ENCODE data around the gene ZBTB7C.

The ZBTB7C gene

DNA sequence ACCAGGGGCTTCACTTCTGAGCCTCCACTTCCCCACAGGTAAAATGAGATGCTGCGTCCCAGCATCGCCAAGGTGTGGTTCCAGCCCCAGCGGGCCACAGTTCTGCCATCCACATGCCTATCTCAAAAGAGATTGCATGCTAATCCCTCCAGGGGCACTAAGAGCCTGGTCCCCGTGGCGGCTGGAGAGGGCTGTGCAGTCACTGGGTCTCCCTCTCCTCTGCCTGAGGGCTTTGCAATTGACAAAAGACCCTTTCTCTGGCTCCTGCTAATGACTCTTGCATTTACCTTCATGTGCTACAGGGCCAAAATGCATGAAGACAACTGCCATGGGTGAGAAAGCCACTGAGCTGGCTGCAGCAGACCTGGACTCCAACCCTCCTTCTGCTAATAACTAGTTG, 18.5 kb downstream of the ZBTB7C start:
- DNase-seq (ENCODE audit: low spot score): no peak

DNA sequence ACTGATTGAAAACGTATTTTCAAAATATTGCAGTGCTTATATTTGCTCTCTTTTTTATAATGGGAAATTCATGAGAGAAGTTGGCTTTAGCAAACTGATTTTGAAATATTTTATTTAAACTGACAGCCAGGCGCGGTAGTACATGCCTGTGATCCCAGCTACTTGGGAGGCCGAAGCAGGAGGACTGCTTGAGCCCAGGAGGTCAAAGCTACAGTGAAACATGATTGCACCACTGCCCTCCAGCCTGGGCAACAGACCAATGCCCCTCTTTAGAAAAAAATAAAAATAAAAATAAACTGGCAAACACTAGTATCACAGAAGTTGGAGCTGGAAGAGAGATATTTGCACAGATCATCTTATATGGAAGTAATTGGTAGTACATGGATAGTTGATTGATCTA, 20.7 kb downstream of the ZBTB7C start:
- no peak for DNase-seq (ENCODE audit: low spot score)

- no peak for DNase-seq (ENCODE audit: low spot score)
Measured at GRCh38 chr18:48387300-48387699, 21.9 kb downstream of the ZBTB7C start.

- peak; percentile 29 for DNase-seq (ENCODE audit: low spot score)
Measured at GRCh38 chr18:48385596-48385995, 23.6 kb downstream of the ZBTB7C start.

DNA sequence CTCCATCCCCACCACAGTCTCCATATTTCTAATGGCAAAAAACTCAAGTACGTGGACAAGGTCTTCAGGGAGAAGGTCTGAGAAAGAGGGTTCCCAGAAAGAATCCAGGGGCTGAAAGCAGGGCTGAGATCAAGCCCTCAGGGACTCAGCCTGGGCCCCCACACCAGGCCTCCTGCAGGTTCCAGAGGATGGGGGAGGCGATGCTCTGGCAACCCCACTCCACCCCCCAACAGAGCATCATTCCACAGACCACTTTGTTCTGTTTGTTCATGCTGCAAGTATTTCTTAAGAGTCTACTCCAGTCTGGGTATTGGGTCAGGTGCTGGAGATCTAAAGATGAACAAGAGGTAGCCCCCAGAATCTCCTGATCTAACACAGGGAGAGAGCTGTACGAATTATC, 32.2 kb downstream of the ZBTB7C start:
- DNase-seq (ENCODE audit: low spot score): no peak

DNA sequence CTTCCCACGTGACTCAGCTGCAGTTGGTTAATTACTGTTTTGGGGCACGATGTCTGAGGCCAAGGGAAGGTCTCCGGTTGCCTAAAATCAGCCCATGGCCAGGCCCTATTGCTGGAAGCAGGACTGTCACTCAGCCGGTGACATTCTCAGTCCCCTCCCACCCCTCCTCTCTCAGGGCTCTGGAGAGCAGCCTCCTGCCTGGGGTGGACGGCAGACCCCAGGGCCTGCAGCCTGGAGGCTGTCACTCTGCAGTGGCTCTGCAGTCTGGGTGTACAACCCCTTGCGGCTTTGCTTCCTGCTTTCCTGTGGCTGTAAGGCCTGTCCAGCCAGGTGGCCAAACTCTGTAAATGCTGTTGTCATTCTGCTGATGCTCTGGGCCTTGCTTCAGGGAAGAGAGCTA, 32.8 kb downstream of the ZBTB7C start:
- DNase-seq (ENCODE audit: low spot score): no peak

GRCh38 chr18:48375150-48375800, 33.9 kb downstream of the ZBTB7C start:
- DNase-seq (ENCODE audit: low spot score): no peak

- no peak for DNase-seq (ENCODE audit: low spot score)
Measured at GRCh38 chr18:48374423-48375149, 34.6 kb downstream of the ZBTB7C start.

DNA sequence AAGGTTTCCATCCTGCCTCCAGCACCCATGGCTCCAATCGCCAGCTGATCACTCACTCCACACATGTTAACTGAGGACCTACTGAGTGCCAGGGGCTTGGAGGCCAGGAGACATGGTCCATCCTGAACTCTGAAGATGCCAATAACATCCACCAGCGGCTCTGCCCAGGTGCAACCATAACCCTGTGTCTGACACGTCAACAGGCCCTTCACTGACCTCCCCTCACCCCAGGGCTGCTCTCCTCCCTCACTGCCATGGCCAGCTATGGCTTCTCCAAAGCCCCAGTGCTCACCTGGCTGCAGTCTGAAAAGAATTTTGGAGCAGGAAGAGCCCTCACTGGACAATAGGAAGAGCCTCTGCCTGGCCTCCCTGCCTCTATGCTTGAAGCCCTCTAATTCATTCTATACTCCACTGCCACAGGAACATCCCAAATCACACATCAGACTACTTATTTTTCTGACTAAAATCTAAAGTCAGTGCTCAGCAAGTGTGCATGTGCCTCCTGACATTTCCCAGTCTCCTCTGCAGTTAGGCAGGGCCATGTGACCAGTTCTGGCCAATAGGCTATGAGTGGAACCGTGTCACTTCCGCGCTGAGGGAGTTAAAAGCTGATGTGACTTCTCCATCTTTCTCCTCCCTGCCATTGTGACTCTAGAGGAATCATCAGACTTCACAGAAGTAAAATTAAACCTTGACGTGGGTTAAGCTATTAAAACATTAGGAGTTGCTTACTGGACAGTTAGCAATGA, 37.2 kb downstream of the ZBTB7C start:
- DNase-seq (ENCODE audit: low spot score): no peak

- no peak for DNase-seq (ENCODE audit: low spot score)
Measured at GRCh38 chr18:48367557-48367956, 41.6 kb downstream of the ZBTB7C start.

DNA sequence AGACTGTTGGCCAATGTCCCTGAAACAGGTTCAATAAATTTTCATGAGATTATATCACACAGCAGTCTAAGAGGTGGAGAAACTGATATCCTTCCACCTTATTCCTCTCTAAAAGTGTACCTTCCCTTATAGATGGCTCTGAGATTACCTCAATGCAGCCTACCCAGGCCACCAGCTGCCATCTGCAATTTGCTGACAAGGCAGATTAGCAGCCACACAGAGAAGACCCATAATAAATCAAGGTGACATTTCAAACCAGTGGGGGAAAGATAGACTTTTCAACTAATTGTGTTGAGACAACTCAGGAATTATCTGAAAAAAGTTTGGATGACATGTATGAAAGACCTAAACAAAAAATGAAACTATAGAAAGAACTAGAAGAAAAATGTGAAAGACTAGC, 43.2 kb downstream of the ZBTB7C start:
- DNase-seq (ENCODE audit: low spot score): no peak

DNA sequence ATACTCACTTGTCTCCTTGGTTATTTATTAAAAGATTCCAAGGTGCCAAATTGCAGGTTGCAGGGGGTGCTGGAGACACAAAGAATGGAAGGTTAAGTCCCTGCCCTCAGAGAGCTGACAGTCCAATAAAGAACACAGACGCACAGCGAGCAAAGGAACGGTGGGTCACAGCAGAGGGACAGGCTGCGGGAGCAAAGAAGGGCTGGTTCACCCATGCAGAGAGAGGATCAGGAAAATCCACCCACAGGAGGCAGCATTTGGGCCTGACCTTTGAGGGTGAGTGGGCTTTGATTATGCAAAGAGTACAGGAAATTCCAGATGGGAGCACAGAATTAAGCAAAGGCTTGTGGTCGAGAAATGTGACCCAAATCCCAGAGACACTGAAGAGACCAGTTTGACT, 45.0 kb downstream of the ZBTB7C start:
- DNase-seq (ENCODE audit: low spot score): no peak

- no peak for DNase-seq (ENCODE audit: low spot score)
Measured at GRCh38 chr18:48363175-48363574, 46.0 kb downstream of the ZBTB7C start.

DNA sequence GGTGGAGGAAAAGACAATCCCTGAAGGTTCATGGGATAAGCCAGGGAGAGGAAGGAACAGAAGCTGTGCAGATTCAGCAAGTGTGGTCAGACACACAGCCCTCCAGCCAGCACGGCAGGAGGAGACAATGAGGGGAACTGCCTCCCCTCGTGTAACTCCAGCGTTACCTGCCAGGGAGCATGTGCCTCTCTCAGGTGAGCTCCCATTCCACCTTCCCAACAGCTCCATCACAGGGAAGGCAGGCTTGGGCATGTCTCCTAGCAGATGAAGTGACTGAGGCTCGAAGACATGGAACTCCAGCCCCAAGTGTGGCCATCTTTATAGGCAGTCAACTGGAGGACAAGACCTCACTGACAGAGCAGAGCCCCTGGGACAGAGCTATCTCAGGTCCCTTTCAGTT, 47.4 kb downstream of the ZBTB7C start:
- no peak for DNase-seq (ENCODE audit: low spot score)

DNA sequence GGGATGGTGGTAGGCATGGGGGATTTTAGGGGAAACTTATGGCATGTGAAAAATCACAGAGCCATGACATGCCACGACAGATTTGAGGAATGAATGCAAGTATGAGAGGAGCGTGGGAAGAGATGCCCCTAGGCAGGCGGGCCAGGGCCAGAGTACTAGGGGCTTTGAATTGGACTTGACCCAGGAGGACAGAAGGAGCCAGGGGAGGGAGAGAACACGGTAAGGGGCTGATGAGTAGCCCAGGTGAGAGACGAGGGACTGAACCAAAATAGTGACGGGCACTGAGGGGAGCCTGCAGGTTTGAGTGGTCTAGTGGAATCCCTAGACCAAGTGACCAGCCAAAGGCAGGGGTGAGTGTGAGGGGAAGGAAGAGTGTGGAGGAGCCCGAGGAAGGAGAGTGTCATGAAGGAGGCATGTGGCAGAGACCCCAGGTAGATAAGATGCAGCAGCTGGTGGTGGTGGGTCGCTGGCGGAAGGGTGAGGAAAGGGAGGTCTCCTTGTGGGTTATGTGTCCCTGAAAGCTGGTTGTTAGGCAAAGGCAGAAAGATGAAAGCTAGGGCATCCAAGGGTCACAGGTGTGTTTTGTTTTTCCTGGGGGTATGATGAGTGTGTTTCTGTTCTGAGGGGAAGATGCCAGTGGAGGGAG, 48.7 kb downstream of the ZBTB7C start:
- no peak for DNase-seq (ENCODE audit: low spot score)

DNA sequence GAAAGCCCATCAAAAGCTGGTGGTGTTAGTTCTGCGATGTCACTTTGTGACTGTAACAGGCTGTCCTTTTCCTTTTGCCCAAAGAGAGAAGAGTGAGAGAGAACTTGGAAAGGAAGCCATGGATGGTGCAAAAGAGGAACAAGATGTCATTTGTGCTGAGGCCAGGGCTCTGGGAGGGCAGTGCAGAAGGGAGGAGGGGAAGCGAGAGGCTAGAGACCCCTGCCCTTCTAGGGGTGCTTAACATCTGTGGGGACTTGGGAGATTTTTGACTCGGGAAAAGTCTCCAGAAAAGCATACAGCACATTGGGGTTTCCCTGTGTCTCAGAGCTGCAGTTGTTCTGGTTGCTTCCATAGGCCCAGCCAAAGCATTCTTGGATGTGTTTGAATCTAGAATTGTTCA, 49.6 kb downstream of the ZBTB7C start:
- DNase-seq (ENCODE audit: low spot score): no peak

- DNase-seq (ENCODE audit: low spot score): no peak
Measured at GRCh38 chr18:48358868-48359267, 50.3 kb downstream of the ZBTB7C start.

GRCh38 chr18:48356909-48357631, 52.1 kb downstream of the ZBTB7C start:
- no peak for DNase-seq (ENCODE audit: low spot score)

DNA sequence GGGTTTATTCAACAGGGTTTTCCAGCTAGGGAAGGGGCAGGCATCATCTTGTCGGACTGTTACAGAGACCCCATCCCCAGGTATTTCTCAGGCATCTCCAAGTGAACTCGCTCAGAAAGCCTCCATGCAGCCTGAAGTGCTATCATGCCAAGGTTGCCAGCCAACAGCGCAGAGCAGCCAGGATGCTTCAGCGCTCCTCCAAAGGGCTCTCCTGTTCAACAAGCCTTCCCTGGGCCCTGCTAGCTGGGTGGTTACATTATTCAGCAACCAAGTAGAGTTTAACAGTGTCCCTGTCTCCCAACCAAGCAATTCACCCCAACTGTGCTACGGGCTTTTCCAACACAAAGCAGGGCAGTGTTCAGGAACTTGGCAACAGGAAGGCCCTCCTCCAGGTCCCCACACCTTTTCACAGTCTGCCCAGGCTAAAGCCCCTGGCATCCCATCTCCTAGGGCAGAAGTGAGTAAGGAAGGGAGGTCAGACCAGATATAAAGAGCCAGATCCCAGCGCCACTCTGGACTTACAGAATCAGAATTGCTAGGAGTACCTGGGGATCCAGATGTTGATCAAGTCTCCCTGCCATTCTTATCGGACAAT, 52.9 kb downstream of the ZBTB7C start:
- no peak for DNase-seq (ENCODE audit: low spot score)

GRCh38 chr18:48355276-48356115, 53.7 kb downstream of the ZBTB7C start:
- DNase-seq (ENCODE audit: low spot score): no peak
